K562 (cell line): ENCODE measurements around the gene VHLL. TPM values are rescaled to one million over a fixed set of nuclear protein-coding genes. Genes with fewer than 3 reads are reported as not detected.

Source experiments
- FOXK1 ChIP-seq: sonication (generic); formaldehyde crosslinking; IDR thresholded peaks from 2 replicates; pipeline ENCODE4 v1.8.0; 2022; ENCODE audit warnings: missing genetic modification reagents, mild to moderate bottlenecking, borderline replicate concordance
- MTA3 ChIP-seq: fragments of 450-650 bp; formaldehyde crosslinking; IDR thresholded peaks from 2 replicates; pipeline ENCODE4 v1.6.1; 2017; ENCODE audit warnings: mild to moderate bottlenecking, borderline replicate concordance
- polyA plus RNA-seq, 8 experiments: library from polyadenylated mRNA; depleted of rRNA in 4 of 8; stranded (reverse) in 5 of 8; unstranded in 3 of 8; fragments of >200 nt; fragmentation: Nextera tagmentation in 2 of 8; fragmentation: Illumina TruSeq in 1 of 8; extraction: Ambion mirVana in 2 of 8; extraction: Trizol in 1 of 8; gene quantifications; 2 replicates each; pipeline versions ENCODE4 v1.2.1 to v1.2.3, GENCODE V29; 2011 to 2014; ENCODE audit warnings: inconsistent platforms in 1 of 8, missing spikeins in 1 of 8
- total RNA-seq, 7 experiments: library from RNA; depleted of rRNA in 6 of 7; stranded (reverse); fragments of >200 nt in 6 of 7; fragmentation: Illumina TruSeq in 2 of 7; extraction: Trizol in 2 of 7; gene quantifications; 2 replicates each; pipeline versions ENCODE4 v1.2.1 to v1.2.3, GENCODE V29; 2011 to 2021; ENCODE audit warnings: low replicate concordance in 1 of 7
- TF ChIP-seq, protein P1 (sequence below), 3 experiments: fragments of 200-800 bp in 1 of 3; fragments of 250-450 bp in 1 of 3; fragments of 450-650 bp in 1 of 3; sonication (Bioruptor Pico) in 1 of 3; sonication (Bioruptor generic) in 1 of 3; formaldehyde crosslinking in 1 of 3; IDR thresholded peaks; 2 replicates each; pipeline versions ENCODE4 v1.6.1 to v1.8.0; 2016 to 2022; ENCODE audit warnings: mild to moderate bottlenecking in 2 of 3, missing genetic modification characterization in 2 of 3, missing compliant biosample characterization in 1 of 3, moderate library complexity in 1 of 3
- TF ChIP-seq, protein P2 (sequence below): fragments of 250-450 bp; sonication (Bioruptor Pico); IDR thresholded peaks from 2 replicates; pipeline ENCODE4 v1.4.0; 2020; ENCODE audit warnings: mild to moderate bottlenecking, moderate library complexity
- TF ChIP-seq, protein P3 (sequence below): fragments of 450-650 bp; IDR thresholded peaks from one replicate; pipeline ENCODE4 v1.6.1; 2018; ENCODE audit warnings: mild to moderate bottlenecking, moderate library complexity; ENCODE audit not compliant: partially characterized antibody
- TF ChIP-seq, protein P4 (sequence below): fragments of 450-650 bp; IDR thresholded peaks from 2 replicates; pipeline ENCODE4 v1.7.1; 2018; ENCODE audit warnings: mild to moderate bottlenecking, low read depth; ENCODE audit not compliant: partially characterized antibody
- TF ChIP-seq, protein P5 (sequence below), 2 experiments: fragments of 450-650 bp in 1 of 2; IDR thresholded peaks; 2 replicates each; pipeline ENCODE4 v1.6.1; 2011 to 2017; ENCODE audit warnings: low read depth in 2 of 2, antibody characterized with exemption in 1 of 2, borderline replicate concordance in 1 of 2, low read length in 1 of 2, mild to moderate bottlenecking in 1 of 2, mixed read lengths in 1 of 2; ENCODE audit not compliant: control insufficient read depth in 1 of 2

The VHLL gene
- total and polyA plus RNA-seq, 9 of the 15 experiments (the other 6 are each of a cell fraction or from before 2014, with no cell fraction given) = not detected

DNA sequence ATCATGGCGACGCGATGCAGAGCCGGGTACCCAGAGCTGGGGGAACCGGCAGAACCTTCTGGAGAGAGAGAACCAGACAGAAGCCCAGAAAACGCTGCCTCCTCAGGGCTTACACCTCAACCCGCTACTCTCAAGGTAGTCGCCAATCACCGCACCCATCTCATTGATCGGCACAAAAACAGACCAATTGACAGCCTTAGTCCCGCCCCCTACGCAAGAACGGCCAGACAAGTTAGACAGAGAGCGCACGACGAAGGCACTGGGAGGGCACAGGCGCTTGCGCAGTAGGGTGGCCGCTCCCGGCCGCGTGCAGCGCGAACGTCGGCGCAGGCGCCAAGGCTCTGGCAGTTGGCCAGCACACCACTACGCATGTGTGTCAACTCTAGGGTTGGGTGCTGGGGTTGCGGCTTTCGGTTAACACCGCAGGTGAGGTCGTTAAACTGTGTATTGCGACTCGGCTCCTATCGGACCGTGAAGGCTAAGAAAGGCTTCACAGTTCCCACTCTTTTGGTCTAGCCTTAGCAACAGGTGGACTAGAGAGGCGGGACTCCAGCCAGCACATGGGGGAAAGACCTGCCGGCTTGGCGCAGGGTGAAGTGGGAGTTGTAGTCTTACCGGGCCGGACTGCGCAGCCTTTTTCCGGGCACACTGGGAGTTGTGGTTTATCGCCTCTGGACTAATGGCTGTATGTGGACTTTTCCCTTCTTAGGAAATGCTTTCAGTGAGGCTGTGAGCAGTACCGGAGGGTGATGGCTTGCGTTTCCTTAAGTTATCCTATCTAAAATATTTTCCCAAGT is 39.3 kb upstream of the VHLL start, which contains the start of the genes CCT3 and TSACC (continued):
- TF ChIP-seq, protein P1, sequence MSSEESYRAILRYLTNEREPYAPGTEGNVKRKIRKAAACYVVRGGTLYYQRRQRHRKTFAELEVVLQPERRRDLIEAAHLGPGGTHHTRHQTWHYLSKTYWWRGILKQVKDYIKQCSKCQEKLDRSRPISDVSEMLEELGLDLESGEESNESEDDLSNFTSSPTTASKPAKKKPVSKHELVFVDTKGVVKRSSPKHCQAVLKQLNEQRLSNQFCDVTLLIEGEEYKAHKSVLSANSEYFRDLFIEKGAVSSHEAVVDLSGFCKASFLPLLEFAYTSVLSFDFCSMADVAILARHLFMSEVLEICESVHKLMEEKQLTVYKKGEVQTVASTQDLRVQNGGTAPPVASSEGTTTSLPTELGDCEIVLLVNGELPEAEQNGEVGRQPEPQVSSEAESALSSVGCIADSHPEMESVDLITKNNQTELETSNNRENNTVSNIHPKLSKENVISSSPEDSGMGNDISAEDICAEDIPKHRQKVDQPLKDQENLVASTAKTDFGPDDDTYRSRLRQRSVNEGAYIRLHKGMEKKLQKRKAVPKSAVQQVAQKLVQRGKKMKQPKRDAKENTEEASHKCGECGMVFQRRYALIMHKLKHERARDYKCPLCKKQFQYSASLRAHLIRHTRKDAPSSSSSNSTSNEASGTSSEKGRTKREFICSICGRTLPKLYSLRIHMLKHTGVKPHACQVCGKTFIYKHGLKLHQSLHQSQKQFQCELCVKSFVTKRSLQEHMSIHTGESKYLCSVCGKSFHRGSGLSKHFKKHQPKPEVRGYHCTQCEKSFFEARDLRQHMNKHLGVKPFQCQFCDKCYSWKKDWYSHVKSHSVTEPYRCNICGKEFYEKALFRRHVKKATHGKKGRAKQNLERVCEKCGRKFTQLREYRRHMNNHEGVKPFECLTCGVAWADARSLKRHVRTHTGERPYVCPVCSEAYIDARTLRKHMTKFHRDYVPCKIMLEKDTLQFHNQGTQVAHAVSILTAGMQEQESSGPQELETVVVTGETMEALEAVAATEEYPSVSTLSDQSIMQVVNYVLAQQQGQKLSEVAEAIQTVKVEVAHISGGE (CRISPR knock-in tag; IDR thresholded peaks at IDR 0.05) = peak in 1 of 3 experiments; percentile 78; a peak in 2 of 6 replicates
- TF ChIP-seq, protein P2, sequence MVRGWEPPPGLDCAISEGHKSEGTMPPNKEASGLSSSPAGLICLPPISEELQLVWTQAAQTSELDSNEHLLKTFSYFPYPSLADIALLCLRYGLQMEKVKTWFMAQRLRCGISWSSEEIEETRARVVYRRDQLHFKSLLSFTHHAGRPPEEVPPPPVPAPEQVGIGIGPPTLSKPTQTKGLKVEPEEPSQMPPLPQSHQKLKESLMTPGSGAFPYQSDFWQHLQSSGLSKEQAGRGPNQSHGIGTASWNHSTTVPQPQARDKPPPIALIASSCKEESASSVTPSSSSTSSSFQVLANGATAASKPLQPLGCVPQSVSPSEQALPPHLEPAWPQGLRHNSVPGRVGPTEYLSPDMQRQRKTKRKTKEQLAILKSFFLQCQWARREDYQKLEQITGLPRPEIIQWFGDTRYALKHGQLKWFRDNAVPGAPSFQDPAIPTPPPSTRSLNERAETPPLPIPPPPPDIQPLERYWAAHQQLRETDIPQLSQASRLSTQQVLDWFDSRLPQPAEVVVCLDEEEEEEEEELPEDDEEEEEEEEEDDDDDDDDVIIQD = no peak
- TF ChIP-seq, protein P3, sequence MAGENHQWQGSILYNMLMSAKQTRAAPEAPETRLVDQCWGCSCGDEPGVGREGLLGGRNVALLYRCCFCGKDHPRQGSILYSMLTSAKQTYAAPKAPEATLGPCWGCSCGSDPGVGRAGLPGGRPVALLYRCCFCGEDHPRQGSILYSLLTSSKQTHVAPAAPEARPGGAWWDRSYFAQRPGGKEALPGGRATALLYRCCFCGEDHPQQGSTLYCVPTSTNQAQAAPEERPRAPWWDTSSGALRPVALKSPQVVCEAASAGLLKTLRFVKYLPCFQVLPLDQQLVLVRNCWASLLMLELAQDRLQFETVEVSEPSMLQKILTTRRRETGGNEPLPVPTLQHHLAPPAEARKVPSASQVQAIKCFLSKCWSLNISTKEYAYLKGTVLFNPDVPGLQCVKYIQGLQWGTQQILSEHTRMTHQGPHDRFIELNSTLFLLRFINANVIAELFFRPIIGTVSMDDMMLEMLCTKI = no peak
- TF ChIP-seq, protein P4, sequence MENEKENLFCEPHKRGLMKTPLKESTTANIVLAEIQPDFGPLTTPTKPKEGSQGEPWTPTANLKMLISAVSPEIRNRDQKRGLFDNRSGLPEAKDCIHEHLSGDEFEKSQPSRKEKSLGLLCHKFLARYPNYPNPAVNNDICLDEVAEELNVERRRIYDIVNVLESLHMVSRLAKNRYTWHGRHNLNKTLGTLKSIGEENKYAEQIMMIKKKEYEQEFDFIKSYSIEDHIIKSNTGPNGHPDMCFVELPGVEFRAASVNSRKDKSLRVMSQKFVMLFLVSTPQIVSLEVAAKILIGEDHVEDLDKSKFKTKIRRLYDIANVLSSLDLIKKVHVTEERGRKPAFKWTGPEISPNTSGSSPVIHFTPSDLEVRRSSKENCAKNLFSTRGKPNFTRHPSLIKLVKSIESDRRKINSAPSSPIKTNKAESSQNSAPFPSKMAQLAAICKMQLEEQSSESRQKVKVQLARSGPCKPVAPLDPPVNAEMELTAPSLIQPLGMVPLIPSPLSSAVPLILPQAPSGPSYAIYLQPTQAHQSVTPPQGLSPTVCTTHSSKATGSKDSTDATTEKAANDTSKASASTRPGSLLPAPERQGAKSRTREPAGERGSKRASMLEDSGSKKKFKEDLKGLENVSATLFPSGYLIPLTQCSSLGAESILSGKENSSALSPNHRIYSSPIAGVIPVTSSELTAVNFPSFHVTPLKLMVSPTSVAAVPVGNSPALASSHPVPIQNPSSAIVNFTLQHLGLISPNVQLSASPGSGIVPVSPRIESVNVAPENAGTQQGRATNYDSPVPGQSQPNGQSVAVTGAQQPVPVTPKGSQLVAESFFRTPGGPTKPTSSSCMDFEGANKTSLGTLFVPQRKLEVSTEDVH = no peak
- TF ChIP-seq, protein P5, sequence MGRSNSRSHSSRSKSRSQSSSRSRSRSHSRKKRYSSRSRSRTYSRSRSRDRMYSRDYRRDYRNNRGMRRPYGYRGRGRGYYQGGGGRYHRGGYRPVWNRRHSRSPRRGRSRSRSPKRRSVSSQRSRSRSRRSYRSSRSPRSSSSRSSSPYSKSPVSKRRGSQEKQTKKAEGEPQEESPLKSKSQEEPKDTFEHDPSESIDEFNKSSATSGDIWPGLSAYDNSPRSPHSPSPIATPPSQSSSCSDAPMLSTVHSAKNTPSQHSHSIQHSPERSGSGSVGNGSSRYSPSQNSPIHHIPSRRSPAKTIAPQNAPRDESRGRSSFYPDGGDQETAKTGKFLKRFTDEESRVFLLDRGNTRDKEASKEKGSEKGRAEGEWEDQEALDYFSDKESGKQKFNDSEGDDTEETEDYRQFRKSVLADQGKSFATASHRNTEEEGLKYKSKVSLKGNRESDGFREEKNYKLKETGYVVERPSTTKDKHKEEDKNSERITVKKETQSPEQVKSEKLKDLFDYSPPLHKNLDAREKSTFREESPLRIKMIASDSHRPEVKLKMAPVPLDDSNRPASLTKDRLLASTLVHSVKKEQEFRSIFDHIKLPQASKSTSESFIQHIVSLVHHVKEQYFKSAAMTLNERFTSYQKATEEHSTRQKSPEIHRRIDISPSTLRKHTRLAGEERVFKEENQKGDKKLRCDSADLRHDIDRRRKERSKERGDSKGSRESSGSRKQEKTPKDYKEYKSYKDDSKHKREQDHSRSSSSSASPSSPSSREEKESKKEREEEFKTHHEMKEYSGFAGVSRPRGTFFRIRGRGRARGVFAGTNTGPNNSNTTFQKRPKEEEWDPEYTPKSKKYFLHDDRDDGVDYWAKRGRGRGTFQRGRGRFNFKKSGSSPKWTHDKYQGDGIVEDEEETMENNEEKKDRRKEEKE (IDR thresholded peaks at IDR 0.05; ENCODE audit: borderline replicate concordance in 1 of 2, control insufficient read depth in 1 of 2, low read depth in 2 of 2, low read length in 1 of 2) = no peak
- TF ChIP-seq MTA3 = 0 out of 2 replicates have a peak, but pooled peaks have one; percentile 65
- peak; percentile 74; the same call in 1 of the 2 replicates for TF ChIP-seq FOXK1 (CRISPR knock-in tag)
